GM12873 (cell line): ENCODE data around the gene KCTD17.

Experiments used
- TF ChIP-seq, protein P1 (sequence below): IDR thresholded peaks from 2 replicates; pipeline ENCODE4 v1.5.1; 2012; ENCODE audit warnings: low read depth, mild to moderate bottlenecking, moderate library complexity, low read length, control low read depth; ENCODE audit not compliant: insufficient read depth; ENCODE audit errors: missing control alignments

The KCTD17 gene

DNA sequence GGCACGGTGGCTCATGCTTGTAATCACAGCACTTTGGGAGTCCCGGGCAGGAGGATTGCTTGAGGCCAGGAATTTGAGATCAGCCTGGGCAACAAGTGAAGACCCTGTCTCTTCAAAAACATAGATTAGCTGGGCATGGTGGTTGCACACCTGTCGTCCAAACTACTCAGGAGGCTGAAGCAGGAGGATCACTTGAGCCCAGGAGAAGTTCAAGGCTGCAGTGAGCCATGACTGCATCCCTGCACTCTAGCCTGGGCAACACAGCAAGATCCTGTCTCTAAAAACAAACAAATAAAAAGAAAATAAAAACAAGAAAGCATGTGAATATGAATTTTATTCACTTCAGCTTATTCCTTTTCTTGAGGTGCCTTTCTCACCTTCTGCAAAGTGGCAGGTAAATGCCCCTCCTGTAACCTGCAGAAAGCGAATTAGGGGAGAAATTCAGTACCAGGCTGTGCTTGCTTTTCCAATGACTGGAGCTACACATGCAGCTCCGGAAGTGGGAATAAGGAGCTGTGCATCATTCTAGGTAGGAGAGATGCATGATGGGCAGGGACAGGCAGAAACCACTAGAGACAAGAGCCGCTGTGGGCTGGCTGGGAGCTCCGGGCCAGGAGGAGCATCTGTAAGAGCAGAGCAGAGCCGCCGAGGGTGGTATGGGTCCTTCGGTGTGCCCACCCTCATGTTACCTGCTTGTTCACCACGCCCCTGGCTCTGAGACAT is 14.7 kb upstream of the KCTD17 start:
- TF ChIP-seq, protein P1, sequence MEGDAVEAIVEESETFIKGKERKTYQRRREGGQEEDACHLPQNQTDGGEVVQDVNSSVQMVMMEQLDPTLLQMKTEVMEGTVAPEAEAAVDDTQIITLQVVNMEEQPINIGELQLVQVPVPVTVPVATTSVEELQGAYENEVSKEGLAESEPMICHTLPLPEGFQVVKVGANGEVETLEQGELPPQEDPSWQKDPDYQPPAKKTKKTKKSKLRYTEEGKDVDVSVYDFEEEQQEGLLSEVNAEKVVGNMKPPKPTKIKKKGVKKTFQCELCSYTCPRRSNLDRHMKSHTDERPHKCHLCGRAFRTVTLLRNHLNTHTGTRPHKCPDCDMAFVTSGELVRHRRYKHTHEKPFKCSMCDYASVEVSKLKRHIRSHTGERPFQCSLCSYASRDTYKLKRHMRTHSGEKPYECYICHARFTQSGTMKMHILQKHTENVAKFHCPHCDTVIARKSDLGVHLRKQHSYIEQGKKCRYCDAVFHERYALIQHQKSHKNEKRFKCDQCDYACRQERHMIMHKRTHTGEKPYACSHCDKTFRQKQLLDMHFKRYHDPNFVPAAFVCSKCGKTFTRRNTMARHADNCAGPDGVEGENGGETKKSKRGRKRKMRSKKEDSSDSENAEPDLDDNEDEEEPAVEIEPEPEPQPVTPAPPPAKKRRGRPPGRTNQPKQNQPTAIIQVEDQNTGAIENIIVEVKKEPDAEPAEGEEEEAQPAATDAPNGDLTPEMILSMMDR: no peak

DNA sequence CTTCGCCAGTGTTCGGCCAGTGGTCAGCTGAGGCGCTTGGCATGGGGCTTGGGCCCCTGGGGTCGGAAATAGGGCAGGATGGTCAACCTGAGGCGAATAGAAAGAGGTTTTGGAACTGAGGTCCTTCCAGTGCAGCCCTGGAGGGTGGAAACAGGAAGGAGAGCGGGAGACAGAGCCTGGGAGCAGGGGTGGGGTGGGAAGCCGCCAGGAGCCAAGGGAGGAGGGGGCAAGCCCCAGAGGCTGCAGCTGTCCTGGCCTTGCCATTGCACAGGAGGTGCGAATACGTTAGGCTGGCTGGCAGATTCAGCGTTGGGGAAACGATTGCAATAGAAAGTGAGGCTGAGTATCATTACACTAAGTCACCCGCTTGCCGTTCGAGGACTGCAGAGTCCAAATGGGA is 13.9 kb upstream of the KCTD17 start:
- TF ChIP-seq, protein P1: no peak

DNA sequence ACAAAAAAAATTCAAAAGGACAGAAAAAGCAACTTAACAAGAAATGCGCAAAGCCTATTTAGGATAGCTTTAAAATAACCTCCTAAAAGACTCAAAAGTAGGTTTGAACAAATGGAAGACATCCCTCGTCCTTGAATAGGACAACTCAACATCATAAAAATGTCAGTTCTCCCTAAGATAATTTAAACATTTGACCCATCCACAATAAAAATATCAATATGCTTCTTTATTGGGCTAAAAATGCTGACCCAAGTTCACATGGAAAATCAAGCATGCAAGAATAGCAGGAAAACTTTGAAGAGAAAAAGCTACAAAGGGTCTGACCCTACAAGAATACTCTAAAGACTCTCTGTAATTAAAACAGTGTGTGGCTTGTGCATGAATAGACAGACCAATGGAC is 12.1 kb upstream of the KCTD17 start:
- TF ChIP-seq, protein P1: no peak

DNA sequence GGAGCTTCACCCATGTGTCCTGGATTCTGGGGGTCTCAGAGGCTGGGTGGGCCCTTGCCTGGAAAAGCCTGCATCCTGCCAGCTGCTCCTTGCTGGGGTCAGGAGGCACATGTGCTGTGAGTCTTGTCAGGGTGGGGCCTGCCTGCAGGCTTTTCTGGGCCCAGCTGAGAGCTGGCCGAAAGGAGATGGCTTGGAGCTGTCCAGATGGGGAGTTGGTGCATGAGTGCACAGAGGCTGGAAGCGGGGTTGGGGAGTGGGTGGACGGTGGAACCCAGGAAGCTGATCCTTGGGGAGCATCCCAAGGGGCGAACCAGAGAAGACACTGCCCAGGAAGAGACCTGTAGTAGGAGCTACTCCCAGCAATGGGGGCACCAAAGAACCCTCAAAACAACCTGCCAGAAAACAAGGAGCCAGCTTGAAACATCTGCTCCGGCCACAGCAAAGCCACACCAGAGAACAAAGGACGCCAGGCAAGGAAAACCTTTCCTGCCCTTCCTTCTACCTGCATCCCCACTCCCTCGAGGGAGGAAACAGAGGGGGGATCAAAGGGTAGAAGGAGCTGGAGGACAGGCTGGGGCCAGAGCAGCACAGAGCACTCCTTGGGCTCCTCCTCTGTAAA is 8.2 kb upstream of the KCTD17 start:
- TF ChIP-seq, protein P1: no peak

DNA sequence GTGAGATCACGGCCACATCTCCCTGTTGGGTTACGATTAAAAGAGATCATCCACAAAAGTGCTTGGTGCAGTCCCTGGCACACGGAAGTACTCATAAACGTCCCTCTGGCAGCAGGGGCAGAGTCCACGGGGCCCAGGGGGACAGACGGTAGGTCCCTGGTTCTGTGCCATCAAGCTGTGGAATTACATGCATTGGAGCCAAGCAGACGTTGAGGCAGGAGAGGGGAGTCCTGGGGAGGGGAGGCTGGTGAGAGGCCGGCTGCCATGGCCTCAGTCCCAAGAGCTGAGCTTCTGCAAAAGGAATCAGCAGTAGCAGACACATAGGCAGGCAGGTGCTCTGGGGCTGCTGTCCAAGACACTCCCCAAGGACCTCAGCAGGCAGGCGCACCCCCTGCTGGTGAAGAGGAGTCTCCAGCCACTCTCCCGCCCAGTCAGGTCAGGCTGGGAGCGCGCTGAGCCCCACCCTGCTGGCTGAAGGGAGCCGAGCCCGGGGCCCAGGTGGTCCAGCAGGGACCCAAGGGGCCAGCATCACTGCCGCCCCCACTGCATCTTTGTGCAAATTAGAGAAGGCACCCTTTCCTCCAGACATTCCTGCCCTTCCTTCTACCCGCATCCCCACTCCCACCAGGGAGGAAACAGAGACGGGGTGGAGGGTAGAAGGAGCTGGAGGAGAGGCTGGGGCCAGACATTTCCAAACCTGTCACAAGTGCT is 7.6 kb upstream of the KCTD17 start:
- TF ChIP-seq, protein P1: peak; percentile 92

DNA sequence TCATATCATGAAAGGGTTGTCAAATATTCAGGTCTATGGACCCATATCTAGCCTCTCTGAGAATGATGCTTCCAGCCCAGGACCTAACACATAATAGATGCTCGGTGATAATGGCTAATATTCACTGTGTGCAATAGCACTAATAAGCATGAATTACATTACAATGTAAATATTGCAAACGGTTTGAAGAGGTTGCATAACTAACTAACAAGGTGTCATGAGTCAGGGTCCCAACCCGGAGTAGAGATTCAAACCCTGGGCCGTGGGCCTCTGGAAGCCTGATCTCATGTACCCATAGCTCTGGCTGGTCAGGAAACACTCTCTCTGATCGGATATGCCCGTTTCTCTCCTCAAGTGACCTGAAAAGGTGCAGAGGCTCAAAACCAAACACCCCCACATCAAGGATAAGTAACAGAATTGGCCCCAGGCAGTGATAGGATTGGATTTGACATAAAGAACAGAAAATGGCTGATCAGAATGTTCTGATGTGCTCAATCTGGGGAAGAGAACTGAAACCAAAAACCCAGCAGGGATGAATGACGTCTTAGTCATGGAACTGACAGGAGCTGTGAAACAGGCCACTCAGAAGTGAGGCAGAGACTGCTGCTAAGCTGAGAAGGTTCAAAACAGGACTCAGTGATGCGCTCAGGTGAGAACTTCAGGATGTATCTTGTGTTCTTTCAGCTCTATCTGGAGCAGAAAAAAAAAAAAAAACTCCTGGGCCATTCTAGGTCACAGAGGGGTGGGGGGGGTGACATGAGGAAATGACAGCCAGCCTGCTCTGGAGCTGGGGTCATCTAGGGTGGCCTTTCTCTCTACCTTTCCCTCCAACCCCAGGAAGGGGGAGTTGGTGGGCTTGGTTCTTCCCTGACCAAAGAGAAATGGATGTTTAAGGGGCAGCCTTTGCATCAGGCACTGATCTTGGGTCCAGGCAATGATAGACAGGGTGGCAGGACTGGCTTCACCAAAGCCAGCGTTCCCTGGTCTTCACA is 6.6 kb upstream of the KCTD17 start:
- TF ChIP-seq, protein P1: no peak

DNA sequence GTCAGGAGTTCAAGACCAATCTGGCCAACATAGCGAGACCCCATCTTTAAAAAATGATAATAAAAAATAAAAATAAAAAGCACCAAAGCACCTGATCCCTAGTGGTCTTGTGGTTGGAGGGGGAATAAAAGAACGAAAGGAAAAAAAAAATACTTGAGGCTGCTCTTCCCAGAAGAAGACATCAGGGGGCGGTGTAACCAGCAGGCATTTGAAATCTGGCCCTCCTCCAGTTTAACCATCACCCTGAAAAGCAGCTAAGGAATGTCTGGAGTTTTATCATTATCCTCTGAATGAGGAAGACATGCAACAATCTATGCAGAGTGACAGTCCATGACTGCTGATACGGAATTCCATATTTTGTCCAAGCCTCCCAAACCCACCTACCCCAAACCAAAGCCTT is 5.6 kb upstream of the KCTD17 start:
- TF ChIP-seq, protein P1: peak; percentile 70
